Endothelial cell of umbilical vein (primary cell): ENCODE data around the gene EHD1. TPM values are rescaled to one million over a fixed set of nuclear protein-coding genes. Genes with fewer than 3 reads are reported as not detected.

Experiments
- BruUV-seq: library from RNA; stranded (reverse); fragments of 400-500 nt; replicated peaks from 2 replicates; lab custom pipeline; 2021; lab: Mats Ljungman, UMichigan
- CTCF ChIA-PET: fragments of 300-600, 350-600 bp; sonication (Branson Sonifier 250); formaldehyde crosslinking; loops from one replicate; lab custom pipeline; 2021; ENCODE audit warnings: antibody characterized with exemption, inconsistent platforms; lab: Charles Lee
- POLR2A ChIA-PET: fragments of 300-600, 350-600 bp; sonication (Branson Sonifier 250); formaldehyde crosslinking; loops from one replicate; lab custom pipeline; 2021; ENCODE audit warnings: antibody characterized with exemption, inconsistent platforms; lab: Charles Lee
- DNase-seq: peaks from one replicate; pipeline ENCODE4 v3.0.0-alpha.2; 2011; ENCODE audit warnings: low read depth, low spot score
- FAIRE-seq: peaks from 2 replicates; lab custom pipeline; 2011; peaks lifted over from hg19 to GRCh38; lab: Jason Lieb, UNC
- H2AFZ ChIP-seq: 2 replicates; pipeline ENCODE4 v1.6.0; 2012; ENCODE audit warnings: low read depth, low read length, control low read depth, inconsistent platforms
- H3K27ac ChIP-seq: 2 replicates; pipeline ENCODE4 v1.5.1; 2011; ENCODE audit warnings: low read depth, mild to moderate bottlenecking, control low read depth, low read length, moderate library complexity; ENCODE audit not compliant: insufficient read depth
- H3K27me3 ChIP-seq, 2 experiments: 2 replicates each; pipeline versions ENCODE4 v1.6.0 to v1.6.1; 2011; ENCODE audit warnings: low read length in 2 of 2, mixed read lengths in 1 of 2; ENCODE audit not compliant: control insufficient read depth in 2 of 2, insufficient read depth in 2 of 2
- H3K36me3 ChIP-seq, 2 experiments: 2 replicates in 1 of 2; 3 replicates in 1 of 2; pipeline ENCODE4 v1.5.1; 2011; ENCODE audit warnings: low read length in 2 of 2, mild to moderate bottlenecking in 1 of 2, moderate library complexity in 1 of 2; ENCODE audit not compliant: control insufficient read depth in 2 of 2, insufficient read depth in 2 of 2; ENCODE audit errors: extremely low read depth in 1 of 2
- H3K4me1 ChIP-seq: 3 replicates; pipeline ENCODE4 v1.5.1; 2011; ENCODE audit warnings: mild to moderate bottlenecking, low read length; ENCODE audit not compliant: control insufficient read depth, insufficient read depth; ENCODE audit errors: extremely low read depth
- H3K4me2 ChIP-seq: 2 replicates; pipeline ENCODE4 v1.6.1; 2011; ENCODE audit warnings: low read length, control low read depth, mixed read lengths; ENCODE audit not compliant: insufficient read depth
- H3K4me3 ChIP-seq, 3 experiments: fragments of 200-600 bp in 1 of 3; sonication (generic), shearing (Covaris generic) in 1 of 3; replicated peaks in 1 of 3; 2 replicates each; pipeline ENCODE4 v1.5.1; 2011 to 2016; ENCODE audit warnings: control low read depth in 3 of 3, low read length in 3 of 3, mild to moderate bottlenecking in 2 of 3, inconsistent platforms in 1 of 3, low read depth in 1 of 3, moderate library complexity in 1 of 3; ENCODE audit not compliant: insufficient read depth in 1 of 3
- H3K79me2 ChIP-seq: 2 replicates; pipeline ENCODE4 v1.6.0; 2012; ENCODE audit warnings: low read length, inconsistent platforms; ENCODE audit not compliant: control insufficient read depth, insufficient read depth
- H3K9ac ChIP-seq: replicated peaks from 2 replicates; pipeline ENCODE3; 2011; ENCODE audit warnings: low read length, control low read depth; ENCODE audit not compliant: insufficient read depth; ENCODE audit errors: extremely low read depth
- H3K9me1 ChIP-seq: replicated peaks from 3 replicates; pipeline ENCODE4 v1.6.0; 2011; ENCODE audit warnings: mild to moderate bottlenecking, low read length; ENCODE audit not compliant: control insufficient read depth, insufficient read depth; ENCODE audit errors: extremely low read depth
- H3K9me3 ChIP-seq: replicated peaks from 2 replicates; pipeline ENCODE4 v1.5.1; 2012; ENCODE audit warnings: low read length, inconsistent platforms; ENCODE audit not compliant: control insufficient read depth, insufficient read depth
- H4K20me1 ChIP-seq: replicated peaks from 2 replicates; pipeline ENCODE3; 2011; ENCODE audit warnings: mild to moderate bottlenecking, low read length; ENCODE audit not compliant: control insufficient read depth, insufficient read depth; ENCODE audit errors: extremely low read depth
- EZH2 ChIP-seq: IDR thresholded peaks from 2 replicates; pipeline ENCODE4 v1.6.1; 2012; ENCODE audit warnings: borderline replicate concordance, low read depth, mild to moderate bottlenecking, moderate library complexity, low read length, inconsistent platforms; ENCODE audit not compliant: severe bottlenecking
- FOS ChIP-seq: IDR thresholded peaks from 2 replicates; pipeline ENCODE4 v1.6.1; 2011; ENCODE audit warnings: mild to moderate bottlenecking, low read length, moderate library complexity, borderline replicate concordance; ENCODE audit not compliant: insufficient read depth
- GATA2 ChIP-seq: IDR thresholded peaks from 2 replicates; pipeline ENCODE4 v1.7.0; 2011; ENCODE audit warnings: low read depth, mild to moderate bottlenecking, moderate library complexity, mixed read lengths, low read length; ENCODE audit not compliant: insufficient read length, insufficient read depth
- JUN ChIP-seq: IDR thresholded peaks from 2 replicates; pipeline ENCODE4 v1.6.1; 2011; ENCODE audit warnings: borderline replicate concordance, low read depth; ENCODE audit not compliant: insufficient read length, insufficient read depth
- MAX ChIP-seq: IDR thresholded peaks from 2 replicates; pipeline ENCODE4 v1.6.1; 2011; ENCODE audit not compliant: insufficient read depth, insufficient read length
- MYC ChIP-seq: IDR thresholded peaks from one replicate; pipeline ENCODE4 v1.6.1; 2011; ENCODE audit warnings: mild to moderate bottlenecking, low read depth, low read length
- POLR2A ChIP-seq: IDR thresholded peaks from 2 replicates; pipeline ENCODE4 v1.6.1; 2012; ENCODE audit warnings: low read depth, mild to moderate bottlenecking, control low read depth, low read length
- POLR2AphosphoS5 ChIP-seq: IDR thresholded peaks from 2 replicates; pipeline ENCODE4 v1.6.1; 2012; ENCODE audit warnings: low read depth, mild to moderate bottlenecking, control low read depth, low read length, moderate library complexity; ENCODE audit not compliant: insufficient read depth
- dilution Hi-C: fragments of 300-500 bp; cut with MboI; formaldehyde crosslinking; loops from one replicate; pipeline ENCODE4 v1.15.0; 2019; ENCODE audit warnings: low sequenced_read_pairs; ENCODE audit not compliant: extremely low pct_ligation_motif_present
- intact Hi-C: fragments of 100-400 bp; cut with micrococcal nuclease; formaldehyde crosslinking; loops from one replicate; pipeline ENCODE4 v1.10.0; 2022
- polyA plus RNA-seq, 4 experiments: library from polyadenylated mRNA; depleted of rRNA in 3 of 4; stranded (reverse) in 3 of 4; unstranded in 1 of 4; fragments of >200 nt; gene quantifications; 2 replicates each; pipeline versions ENCODE4 v1.2.1 to v1.2.3, GENCODE V29; 2011 to 2012; ENCODE audit warnings: missing spikeins in 1 of 4
- total RNA-seq: library from RNA; stranded (reverse); gene quantifications from 2 replicates; pipeline ENCODE4 v1.2.3, GENCODE V29; 2021
- TF ChIP-seq, protein P1 (sequence below), 2 donors: IDR thresholded peaks; 1 replicate in 1 of 2; 2 replicates in 1 of 2; pipeline ENCODE4 v1.5.1; 2011; ENCODE audit warnings: low read length in 2 of 2, mild to moderate bottlenecking in 2 of 2, moderate library complexity in 2 of 2, control low read depth in 1 of 2, inconsistent platforms in 1 of 2, low read depth in 1 of 2; ENCODE audit not compliant: insufficient read depth in 1 of 2; ENCODE audit errors: extremely low read depth in 1 of 2

EHD1 gene
- total and polyA plus RNA-seq, 2 donors (not counting 3 experiments of a cell fraction or from before 2014, with no cell fraction given), result 109 to 136 TPM

GRCh38 chr11:64848214-64848825, 30.1 kb downstream of the EHD1 start:
- no peaks in the 10 kb centered on the region for H3K4me1 ChIP-seq
- BruUV-seq, result no TSS peak
- CTCF ChIA-PET, result interaction anchor here (0.6 to 8.2 kb wide), 17 partner anchors 9 to 269 kb away, joined by 3 to 168 read pairs (median 11); partner anchors contain the start of genes ARL2, BATF2, EHD1 and ZNHIT2
- no peak for DNase-seq
- H3K9ac ChIP-seq, result no peak overlapping the region
- H4K20me1 ChIP-seq, result no peaks in the 10 kb centered on the region
- intact Hi-C loops, result no loop called here
- H3K27ac ChIP-seq, result no peak overlapping the region
- no peaks in the 10 kb centered on the region for H3K9me1 ChIP-seq
- no peak overlapping the region for H3K4me3 ChIP-seq
- H3K79me2 ChIP-seq, result peaks cover 2% of the 10 kb centered on the region
- no peak for FAIRE-seq
- H3K4me2 ChIP-seq, result no peak overlapping the region
- H3K36me3 ChIP-seq, result peaks cover 0 to 3% of the 10 kb centered on the region in 2 experiments
- no peaks in the 10 kb centered on the region for H3K9me3 ChIP-seq
- dilution Hi-C loops, result loop anchor here (10.0 kb wide), 1 partner anchor 46 kb away; no protein-coding TSS in a partner anchor
- no peak overlapping the region for H2AFZ ChIP-seq
- TF ChIP-seq MAX, result no peak
- no peak for TF ChIP-seq GATA2
- no peak for TF ChIP-seq MYC
- TF ChIP-seq, protein P1, sequence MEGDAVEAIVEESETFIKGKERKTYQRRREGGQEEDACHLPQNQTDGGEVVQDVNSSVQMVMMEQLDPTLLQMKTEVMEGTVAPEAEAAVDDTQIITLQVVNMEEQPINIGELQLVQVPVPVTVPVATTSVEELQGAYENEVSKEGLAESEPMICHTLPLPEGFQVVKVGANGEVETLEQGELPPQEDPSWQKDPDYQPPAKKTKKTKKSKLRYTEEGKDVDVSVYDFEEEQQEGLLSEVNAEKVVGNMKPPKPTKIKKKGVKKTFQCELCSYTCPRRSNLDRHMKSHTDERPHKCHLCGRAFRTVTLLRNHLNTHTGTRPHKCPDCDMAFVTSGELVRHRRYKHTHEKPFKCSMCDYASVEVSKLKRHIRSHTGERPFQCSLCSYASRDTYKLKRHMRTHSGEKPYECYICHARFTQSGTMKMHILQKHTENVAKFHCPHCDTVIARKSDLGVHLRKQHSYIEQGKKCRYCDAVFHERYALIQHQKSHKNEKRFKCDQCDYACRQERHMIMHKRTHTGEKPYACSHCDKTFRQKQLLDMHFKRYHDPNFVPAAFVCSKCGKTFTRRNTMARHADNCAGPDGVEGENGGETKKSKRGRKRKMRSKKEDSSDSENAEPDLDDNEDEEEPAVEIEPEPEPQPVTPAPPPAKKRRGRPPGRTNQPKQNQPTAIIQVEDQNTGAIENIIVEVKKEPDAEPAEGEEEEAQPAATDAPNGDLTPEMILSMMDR (IDR thresholded peaks at IDR 0.05; ENCODE audit: extremely low read depth in 1 of 2, insufficient read depth in 1 of 2, low read depth in 1 of 2, low read length in 2 of 2), result no peak
- TF ChIP-seq POLR2AphosphoS5, result no peak
- no peak for TF ChIP-seq FOS
- TF ChIP-seq JUN, result no peak
- no peak for TF ChIP-seq EZH2
- no peak for TF ChIP-seq POLR2A
- H3K27me3 ChIP-seq, result no peaks in the 10 kb centered on the region
- POLR2A ChIA-PET, result interaction anchor here (1.1 to 4.2 kb wide), 2 partner anchors 21 to 29 kb away, joined by 4 to 24 read pairs; partner anchors contain the start of gene EHD1
